ENCODE measurements around the gene VRK2. TPM values are rescaled to one million over a fixed set of nuclear protein-coding genes. Genes with fewer than 3 reads are reported as not detected.

Gene VRK2
- total RNA-seq, 1 experiment from 2014 or later = 20.1 TPM

- DNase-seq (ENCODE audit: low spot score) (no peak), ATAC-seq (no peak)
- TF ChIP-seq EMX1 (CRISPR knock-in tag; IDR thresholded peaks at IDR 0.05) = no peak
- TF ChIP-seq NR1H2 (CRISPR knock-in tag; IDR thresholded peaks at IDR 0.05) = no peak
- no peak for TF ChIP-seq ZNF425 (CRISPR knock-in tag; conservative IDR thresholded peaks at IDR 0.05)
- no peak for TF ChIP-seq RORB (CRISPR knock-in tag; IDR thresholded peaks at IDR 0.05)
- no peak for TF ChIP-seq ZNF219 (CRISPR knock-in tag; IDR thresholded peaks at IDR 0.05; ENCODE audit: borderline replicate concordance)
- TF ChIP-seq ERG (CRISPR knock-in tag; IDR thresholded peaks at IDR 0.05) = no peak
- no peak for TF ChIP-seq E2F4 (CRISPR knock-in tag; IDR thresholded peaks at IDR 0.05; ENCODE audit: borderline replicate concordance, low read depth)
- no peak for TF ChIP-seq ARID4B (CRISPR knock-in tag; IDR thresholded peaks at IDR 0.05; ENCODE audit: borderline replicate concordance)
- no peak for TF ChIP-seq OVOL2 (CRISPR knock-in tag; IDR thresholded peaks at IDR 0.05; ENCODE audit: borderline replicate concordance)
- no peak for TF ChIP-seq ATF3 (CRISPR knock-in tag; conservative IDR thresholded peaks at IDR 0.05)
- no peak for TF ChIP-seq ATF6 (CRISPR knock-in tag; IDR thresholded peaks at IDR 0.05)
- ChIA-PET POLR2A (no interaction called here), CTCF (no interaction called here)
- Mint-ChIP-seq H3K4me1 (peaks cover 42% of the 10 kb centered on the region), H3K27me3 (ENCODE audit: low read depth) (no peaks in the 10 kb centered on the region), H3K9me3 (no peaks in the 10 kb centered on the region), H3K27ac (no peak overlapping the region; the same call in 1 of the 2 replicates), H3K4me3 (no peak overlapping the region), H3K36me3 (peaks cover 4% of the 10 kb centered on the region)
These were observed 4.8 kb downstream of the VRK2 start for GRCh38 chr2:58051445-58051844.

GRCh38 chr2:58052978-58053377 is 6.4 kb downstream of the VRK2 start:
- CTCF ChIA-PET = no interaction called here
- Mint-ChIP-seq H3K27ac (no peak overlapping the region), H3K36me3 (peaks cover 4% of the 10 kb centered on the region), H3K4me1 (peaks cover 52% of the 10 kb centered on the region), H3K27me3 (ENCODE audit: low read depth) (no peaks in the 10 kb centered on the region), H3K4me3 (no peak overlapping the region), H3K9me3 (no peaks in the 10 kb centered on the region)
- no peak for DNase-seq (ENCODE audit: low spot score)
- POLR2A ChIA-PET = interaction anchor here (0.7 kb wide), 1 partner anchor 426 kb away, joined by 4 read pairs; no protein-coding TSS in a partner anchor
- TF ChIP-seq ERG (CRISPR knock-in tag; IDR thresholded peaks at IDR 0.05) (no peak), RORB (CRISPR knock-in tag; IDR thresholded peaks at IDR 0.05) (no peak), GTF2I (CRISPR knock-in tag; conservative IDR thresholded peaks at IDR 0.05) (no peak), FOXP4 (CRISPR knock-in tag; IDR thresholded peaks at IDR 0.05) (no peak), GABPB1 (CRISPR knock-in tag; IDR thresholded peaks at IDR 0.05) (no peak), KAT7 (CRISPR knock-in tag; IDR thresholded peaks at IDR 0.05; ENCODE audit: borderline replicate concordance) (no peak), ETV6 (CRISPR knock-in tag; IDR thresholded peaks at IDR 0.05) (no peak), MYBL2 (CRISPR knock-in tag; IDR thresholded peaks at IDR 0.05) (no peak), ZNF416 (CRISPR knock-in tag; IDR thresholded peaks at IDR 0.05) (no peak), IRF2 (CRISPR knock-in tag; IDR thresholded peaks at IDR 0.05; ENCODE audit: borderline replicate concordance, low read depth) (no peak)
- ATAC-seq = no peak
